PFSK-1 (cell line): ENCODE measurements around the gene ZFTA.

ENCODE experiments used
- FOXP2 ChIP-seq: optimal IDR thresholded peaks from 2 replicates; pipeline ENCODE3; 2011; ENCODE audit warnings: borderline replicate concordance, control low read depth, inconsistent platforms; ENCODE audit not compliant: insufficient read depth; ENCODE audit errors: extremely low read length, extremely low read depth
- POLR2AphosphoS5 ChIP-seq: IDR thresholded peaks from 2 replicates; pipeline ENCODE4 v1.6.1; 2012; ENCODE audit warnings: low read depth, mild to moderate bottlenecking, control low read depth, low read length, moderate library complexity
- REST ChIP-seq, 2 experiments: IDR thresholded peaks; 2 replicates each; pipeline versions ENCODE4 v1.6.1 to v1.8.0; 2011 to 2012; ENCODE audit warnings: low read depth in 2 of 2, low read length in 2 of 2, control low read depth in 1 of 2, inconsistent platforms in 1 of 2, mild to moderate bottlenecking in 1 of 2, moderate library complexity in 1 of 2; ENCODE audit not compliant: insufficient read depth in 1 of 2
- SIN3A ChIP-seq: IDR thresholded peaks from 2 replicates; pipeline ENCODE4 v1.6.1; 2012; ENCODE audit warnings: mild to moderate bottlenecking, low read length, moderate library complexity, borderline replicate concordance; ENCODE audit not compliant: insufficient read depth
- TAF1 ChIP-seq: IDR thresholded peaks from 2 replicates; pipeline ENCODE4 v1.6.1; 2012; ENCODE audit warnings: low read length, control low read depth, borderline replicate concordance; ENCODE audit not compliant: insufficient read depth

The ZFTA gene

GRCh38 chr11:63814383-63814736, 45.8 kb upstream of the ZFTA start:
- TF ChIP-seq SIN3A (no peak), FOXP2 (no peak), POLR2AphosphoS5 (no peak), TAF1 (no peak), REST (IDR thresholded peaks at IDR 0.05; ENCODE audit: insufficient read depth in 1 of 2, low read depth in 2 of 2, low read length in 2 of 2) (no peak)

- peak; percentile 26; the same call in 1 of the 2 replicates for TF ChIP-seq POLR2AphosphoS5
- peak; percentile 28; the same call in 1 of the 2 replicates for TF ChIP-seq SIN3A
- TF ChIP-seq FOXP2 = no peak
Measured at GRCh38 chr11:63813563-63814382, 45.2 kb upstream of the ZFTA start.

GRCh38 chr11:63813035-63813562, 44.5 kb upstream of the ZFTA start, which contains the start of gene SPINDOC:
SPINDOC (plus strand) TSS chr11:63813456; CDS start chr11:63813687, 231 bp downstream.
- TF ChIP-seq REST (IDR thresholded peaks at IDR 0.05; ENCODE audit: insufficient read depth in 1 of 2, low read depth in 2 of 2, low read length in 2 of 2) = no peak
- TF ChIP-seq POLR2AphosphoS5 = peak; percentile 56; the same call in 1 of the 2 replicates
- TF ChIP-seq TAF1 = peak; percentile 49; the same call in 1 of the 2 replicates

GRCh38 chr11:63811522-63811921, 42.9 kb upstream of the ZFTA start:
- TF ChIP-seq REST (IDR thresholded peaks at IDR 0.05; ENCODE audit: insufficient read depth in 1 of 2, low read depth in 2 of 2, low read length in 2 of 2) (no peak), POLR2AphosphoS5 (no peak), FOXP2 (no peak), TAF1 (no peak), SIN3A (no peak)

- TF ChIP-seq SIN3A = no peak
- TF ChIP-seq POLR2AphosphoS5 = no peak
- no peak for TF ChIP-seq REST (IDR thresholded peaks at IDR 0.05; ENCODE audit: insufficient read depth in 1 of 2, low read depth in 2 of 2, low read length in 2 of 2)
- TF ChIP-seq FOXP2 = no peak
- no peak for TF ChIP-seq TAF1
Measured at GRCh38 chr11:63805844-63806415, 37.4 kb upstream of the ZFTA start.
